Transverse colon (tissue), 4 donors: ENCODE measurements around the gene AHNAK2. TPM values are rescaled to one million over a fixed set of nuclear protein-coding genes. Genes with fewer than 3 reads are reported as not detected.

ENCODE experiments used
- DNase-seq: peaks from one replicate; pipeline ENCODE4 v3.0.0-alpha.2; 2019
- H3K27ac ChIP-seq, 4 donors: fragments of 200-600 bp; sonication (generic); 2 replicates each; pipeline ENCODE4 v1.5.1; 2016 to 2018; ENCODE audit warnings: inconsistent platforms in 4 of 4
- H3K27me3 ChIP-seq: fragments of 200-600 bp; sonication (generic); 2 replicates; pipeline ENCODE4 v1.5.1; 2017; ENCODE audit warnings: inconsistent platforms
- H3K36me3 ChIP-seq, 4 donors: fragments of 200-600 bp; sonication (generic); 2 replicates each; pipeline ENCODE4 v1.5.1; 2017 to 2019; ENCODE audit warnings: inconsistent platforms in 4 of 4
- H3K4me1 ChIP-seq, 4 donors: fragments of 200-600 bp; sonication (generic); 2 replicates each; pipeline ENCODE4 v1.5.1; 2017 to 2020; ENCODE audit warnings: inconsistent platforms in 4 of 4
- H3K4me3 ChIP-seq, 4 donors: fragments of 200-600 bp; sonication (generic); 1 replicate in 1 of 4; 2 replicates in 3 of 4; pipeline versions ENCODE4 v1.5.1 to v1.6.1; 2017 to 2019; ENCODE audit warnings: inconsistent platforms in 4 of 4
- H3K9me3 ChIP-seq, 2 donors: fragments of 200-600 bp; sonication (generic); 2 replicates each; pipeline ENCODE4 v1.5.1; 2017 to 2019; ENCODE audit warnings: inconsistent platforms in 2 of 2
- EP300 ChIP-seq: sonication (generic); formaldehyde crosslinking; IDR thresholded peaks from one replicate; pipeline ENCODE4 v1.6.1; 2017; ENCODE audit warnings: antibody characterized with exemption, low read depth
- POLR2A ChIP-seq: fragments of 450-650 bp; IDR thresholded peaks from one replicate; pipeline ENCODE4 v1.6.1; 2016; ENCODE audit warnings: antibody characterized with exemption, mild to moderate bottlenecking, moderate library complexity
- POLR2AphosphoS5 ChIP-seq, 3 donors: sonication (generic); formaldehyde crosslinking; IDR thresholded peaks; one replicate each; pipeline ENCODE4 v1.6.1; 2016; ENCODE audit warnings: antibody characterized with exemption in 3 of 3
- WGBS, 2 donors: methylation state at CpG; one replicate each; pipeline ENCODE4 v1.1.5; 2018; ENCODE audit warnings: low coverage in 1 of 2; 5-methylcytosine and 5-hydroxymethylcytosine counted together
- in situ Hi-C, 4 donors: fragments of 200-750 bp; cut with MboI; loops; one replicate each; pipeline versions ENCODE4 v1.15.0 to v1.15.1; 2017; ENCODE audit warnings: low sequenced_read_pairs in 3 of 4, low pct_ligation_motif_present in 1 of 4, low pct_unique_long_range_greater_than_20kb in 1 of 4
- intact Hi-C: fragments of 100-400 bp; cut with DNase I; formaldehyde crosslinking; loops from one replicate; pipeline ENCODE4 v1.15.1; 2023; ENCODE audit warnings: low total_unique reads
- total RNA-seq, 4 donors: library from RNA; depleted of rRNA; stranded (reverse); fragments of >200 nt; gene quantifications; one replicate each; pipeline ENCODE4 v1.1.0, GENCODE V29; 2016
- TF ChIP-seq, protein P1 (sequence below), 5 experiments: fragments of 200-600 bp in 3 of 5; fragments of 450-650 bp in 2 of 5; sonication (generic) in 3 of 5; IDR thresholded peaks; 1 replicate in 2 of 5; 2 replicates in 3 of 5; pipeline ENCODE4 v1.5.1; 2016 to 2017; ENCODE audit warnings: antibody characterized with exemption in 5 of 5, inconsistent platforms in 3 of 5, mild to moderate bottlenecking in 2 of 5, moderate library complexity in 1 of 5

Gene AHNAK2
- total RNA-seq, 4 donors from 2014 or later = 19.4 to 75.2 (median 28.5) TPM

DNA sequence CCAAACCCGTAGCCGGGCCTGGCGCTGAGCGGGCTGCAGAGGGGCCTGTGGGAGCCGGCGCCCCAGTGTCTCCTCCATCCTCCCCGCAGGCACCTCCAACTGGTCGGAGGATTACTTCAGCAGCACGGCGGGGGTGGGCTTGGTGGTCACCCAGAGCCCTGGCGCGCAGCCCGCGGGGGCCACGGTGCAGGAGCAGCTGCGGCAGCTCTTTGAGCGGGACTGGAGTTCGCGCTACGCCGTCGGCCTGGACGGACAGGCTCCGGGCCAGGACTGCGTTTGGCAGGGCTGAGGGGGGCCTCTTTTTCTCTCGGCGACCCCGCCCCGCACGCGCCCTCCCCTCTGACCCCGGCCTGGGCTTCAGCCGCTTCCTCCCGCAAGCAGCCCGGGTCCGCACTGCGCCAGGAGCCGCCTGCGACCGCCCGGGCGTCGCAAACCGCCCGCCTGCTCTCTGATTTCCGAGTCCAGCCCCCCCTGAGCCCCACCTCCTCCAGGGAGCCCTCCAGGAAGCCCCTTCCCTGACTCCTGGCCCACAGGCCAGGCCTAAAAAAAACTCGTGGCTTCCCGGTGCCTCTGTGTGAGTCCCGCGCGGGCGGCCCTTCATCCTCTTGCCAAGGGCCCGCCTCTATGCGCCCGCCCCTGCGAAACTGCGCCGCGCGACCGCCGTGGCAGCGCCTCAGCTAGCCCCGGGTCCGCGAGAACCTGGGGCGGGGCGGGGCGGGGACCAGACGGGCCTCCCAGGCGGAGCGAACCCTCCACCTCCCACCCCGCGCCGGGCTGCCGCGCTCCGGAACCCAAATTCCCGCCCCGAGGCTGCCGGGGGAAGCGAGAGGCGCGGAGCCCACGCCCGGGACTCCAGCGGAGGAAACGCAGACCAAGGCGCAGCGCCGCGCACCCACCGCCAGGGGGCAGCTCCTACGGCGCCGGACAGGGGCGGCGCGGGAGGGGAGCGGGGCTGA is 45.2 kb downstream of the AHNAK2 start:
- in situ Hi-C loops = no loop called here
- no peaks in the 10 kb centered on the region for H3K9me3 ChIP-seq
- peak overlapping the region; percentile 27 to 60 (median 52) for H3K4me3 ChIP-seq
- WGBS, 2 donors = 21% methylated on average over 56 of the region's 100 CpGs; no CpG with 5 or more reads in 1 of the 2 donors
- peaks cover 0 to 13% (median 7%) of the 10 kb centered on the region in 4 donors for H3K4me1 ChIP-seq
- no peaks in the 10 kb centered on the region for H3K36me3 ChIP-seq
- TF ChIP-seq POLR2AphosphoS5 (IDR thresholded peaks at IDR 0.05) (peak in 1 of 3 donors; percentile 13), POLR2A (no peak)
- TF ChIP-seq, protein P1, sequence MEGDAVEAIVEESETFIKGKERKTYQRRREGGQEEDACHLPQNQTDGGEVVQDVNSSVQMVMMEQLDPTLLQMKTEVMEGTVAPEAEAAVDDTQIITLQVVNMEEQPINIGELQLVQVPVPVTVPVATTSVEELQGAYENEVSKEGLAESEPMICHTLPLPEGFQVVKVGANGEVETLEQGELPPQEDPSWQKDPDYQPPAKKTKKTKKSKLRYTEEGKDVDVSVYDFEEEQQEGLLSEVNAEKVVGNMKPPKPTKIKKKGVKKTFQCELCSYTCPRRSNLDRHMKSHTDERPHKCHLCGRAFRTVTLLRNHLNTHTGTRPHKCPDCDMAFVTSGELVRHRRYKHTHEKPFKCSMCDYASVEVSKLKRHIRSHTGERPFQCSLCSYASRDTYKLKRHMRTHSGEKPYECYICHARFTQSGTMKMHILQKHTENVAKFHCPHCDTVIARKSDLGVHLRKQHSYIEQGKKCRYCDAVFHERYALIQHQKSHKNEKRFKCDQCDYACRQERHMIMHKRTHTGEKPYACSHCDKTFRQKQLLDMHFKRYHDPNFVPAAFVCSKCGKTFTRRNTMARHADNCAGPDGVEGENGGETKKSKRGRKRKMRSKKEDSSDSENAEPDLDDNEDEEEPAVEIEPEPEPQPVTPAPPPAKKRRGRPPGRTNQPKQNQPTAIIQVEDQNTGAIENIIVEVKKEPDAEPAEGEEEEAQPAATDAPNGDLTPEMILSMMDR (IDR thresholded peaks at IDR 0.05) = peak; percentile 38 to 91 (median 69)
- DNase-seq = peak; percentile 84
- H3K27ac ChIP-seq = peak overlapping the region; percentile 39 to 75 (median 56)
- intact Hi-C loops = no loop called here
- H3K27me3 ChIP-seq = peaks cover 48% of the 10 kb centered on the region

DNA sequence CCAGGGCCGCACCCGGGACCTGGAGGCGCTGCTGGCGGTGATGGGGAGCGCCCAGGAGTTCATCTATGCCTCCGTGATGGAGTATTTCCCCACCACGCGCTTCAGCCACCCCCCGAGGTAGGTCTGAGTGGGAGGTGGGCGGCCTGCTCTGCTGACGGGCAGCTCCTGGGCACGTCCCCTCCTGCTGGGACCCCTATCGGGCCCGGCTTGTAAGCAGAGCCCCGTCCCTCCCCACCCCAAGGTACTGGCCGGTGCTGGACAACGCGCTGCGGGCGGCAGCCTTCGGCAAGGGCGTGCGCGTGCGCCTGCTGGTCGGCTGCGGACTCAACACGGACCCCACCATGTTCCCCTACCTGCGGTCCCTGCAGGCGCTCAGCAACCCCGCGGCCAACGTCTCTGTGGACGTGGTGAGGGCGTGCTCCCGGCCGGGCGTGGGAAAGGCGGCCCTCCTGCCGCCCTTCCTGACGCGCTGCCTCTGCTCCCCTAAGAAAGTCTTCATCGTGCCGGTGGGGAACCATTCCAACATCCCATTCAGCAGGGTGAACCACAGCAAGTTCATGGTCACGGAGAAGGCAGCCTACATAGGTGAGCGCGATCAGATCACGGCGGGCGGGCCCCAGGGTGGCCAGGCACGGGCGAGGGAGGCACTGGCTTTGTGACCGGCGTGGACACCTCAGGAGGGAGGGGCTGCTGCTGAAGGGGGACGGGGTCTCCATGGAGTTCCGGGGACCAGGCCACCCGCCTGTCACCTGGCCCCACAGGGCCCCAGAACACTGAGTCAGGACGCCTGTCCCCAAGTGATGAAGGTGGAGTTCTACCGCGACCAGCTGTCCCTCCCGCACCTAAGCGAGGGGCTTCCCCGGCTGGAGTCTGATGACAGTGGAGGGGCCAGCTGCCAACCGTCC is 46.2 kb downstream of the AHNAK2 start:
- in situ Hi-C loops = no loop called here
- H3K4me3 ChIP-seq = peak overlapping the region in 1 of 4 donors; percentile 56
- 48 to 55% methylated on average over 14 to 49 of the region's 64 CpGs for WGBS, 2 donors

DNA sequence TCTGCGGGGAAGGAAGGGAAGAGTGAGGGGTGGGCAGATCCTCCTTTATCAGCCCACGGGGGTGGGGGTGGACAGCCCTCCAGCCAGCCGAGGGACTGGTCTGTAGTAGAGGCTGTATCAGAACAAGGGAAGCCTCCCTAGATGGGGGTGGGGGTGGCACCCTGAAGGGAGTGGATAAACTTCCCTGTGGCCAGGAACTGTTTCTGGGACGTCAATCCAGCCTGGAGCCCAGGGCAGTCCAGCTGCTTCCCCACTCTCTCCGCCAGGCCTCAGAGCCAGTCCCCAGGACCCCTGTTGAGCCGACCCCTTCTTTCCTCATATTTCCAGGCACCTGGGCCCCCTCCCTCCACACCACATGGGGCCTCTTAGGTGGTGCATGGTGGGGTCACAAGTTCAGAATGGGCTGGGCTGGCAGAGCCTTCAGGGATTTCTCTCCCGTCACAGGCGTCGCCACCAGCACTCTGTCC is 46.8 kb downstream of the AHNAK2 start:
- Histone ChIP-seq H3K4me1 (peaks cover 0 to 13% (median 7%) of the 10 kb centered on the region in 4 donors), H3K9me3 (no peaks in the 10 kb centered on the region), H3K27ac (no peak overlapping the region), H3K27me3 (peaks cover 47% of the 10 kb centered on the region), H3K4me3 (no peak overlapping the region), H3K36me3 (no peaks in the 10 kb centered on the region)
- TF ChIP-seq POLR2AphosphoS5 (IDR thresholded peaks at IDR 0.05) = no peak
- TF ChIP-seq POLR2A = no peak
- TF ChIP-seq, protein P1 (IDR thresholded peaks at IDR 0.05) = no peak
- TF ChIP-seq EP300 = no peak
- 67% methylated on average over 9 of the region's 9 CpGs; no CpG with 5 or more reads in 1 of the 2 donors for WGBS, 2 donors
- intact Hi-C loops (no loop called here), in situ Hi-C loops (no loop called here)
- no peak for DNase-seq

More for the DNA sequence above, 46.2 kb downstream of the AHNAK2 start:
- peaks cover 47% of the 10 kb centered on the region for H3K27me3 ChIP-seq
- no peaks in the 10 kb centered on the region for H3K36me3 ChIP-seq
- peak overlapping the region in 1 of 4 donors; percentile 75 for H3K27ac ChIP-seq
- no peaks in the 10 kb centered on the region for H3K9me3 ChIP-seq
- no peak for TF ChIP-seq EP300
- TF ChIP-seq, protein P1 (IDR thresholded peaks at IDR 0.05) = no peak
- TF ChIP-seq POLR2A = no peak
- no peak for TF ChIP-seq POLR2AphosphoS5 (IDR thresholded peaks at IDR 0.05)
- DNase-seq = no peak
- intact Hi-C loops = no loop called here
- peaks cover 0 to 13% (median 7%) of the 10 kb centered on the region in 4 donors for H3K4me1 ChIP-seq
